Adipocyte (in vitro differentiated cells): ENCODE results near the gene DMXL2.
"Not testable (repeated sequence)": the region's sequence is repeated elsewhere in the genome, so short reads cannot be mapped to it uniquely, and the experiment has no call there.

Source experiments
- DNase-seq: peaks from one replicate; pipeline ENCODE4 v3.0.0-alpha.2; 2015; ENCODE audit warnings: low read depth
- H3K27me3 ChIP-seq: replicated peaks from 2 replicates; pipeline ENCODE4 v1.7.0; 2013; ENCODE audit warnings: mild to moderate bottlenecking, low read length, moderate library complexity; ENCODE audit not compliant: control insufficient read depth, insufficient read depth
- H3K36me3 ChIP-seq: 2 replicates; pipeline ENCODE4 v1.7.0; 2013; ENCODE audit warnings: low read length, mild to moderate bottlenecking, moderate library complexity; ENCODE audit not compliant: control insufficient read depth, insufficient read depth, severe bottlenecking
- H3K4me1 ChIP-seq: 2 replicates; pipeline ENCODE4 v1.7.0; 2013; ENCODE audit warnings: mild to moderate bottlenecking, low read length, moderate library complexity; ENCODE audit not compliant: control insufficient read depth, insufficient read depth
- H3K4me3 ChIP-seq: 2 replicates; pipeline ENCODE4 v1.7.0; 2013; ENCODE audit warnings: mild to moderate bottlenecking, low read length, moderate library complexity
- H3K9ac ChIP-seq: 2 replicates; pipeline ENCODE4 v1.7.0; 2013; ENCODE audit warnings: mild to moderate bottlenecking, low read length, moderate library complexity
- H3K9me3 ChIP-seq: 2 replicates; pipeline ENCODE4 v1.7.0; 2013; ENCODE audit warnings: mild to moderate bottlenecking, low read length, moderate library complexity; ENCODE audit not compliant: control insufficient read depth

The DMXL2 gene

GRCh38 chr15:51622604-51623370 is at the start of gene DMXL2:
Gene DMXL2, minus strand, starts transcription at chr15:51622771. Its CDS starts 226 bp downstream, at chr15:51622545.
- Histone ChIP-seq H3K27me3 (no peaks in the 10 kb centered on the region), H3K9ac (peak within 1 kb of the TSS; percentile 89), H3K4me3 (peak within 1 kb of the TSS; percentile 91), H3K36me3 (no peaks in the 10 kb centered on the region), H3K9me3 (no peaks in the 10 kb centered on the region), H3K4me1 (peaks cover 19% of the 10 kb centered on the region)
- DNase-seq = peak; percentile 92

GRCh38 chr15:51672155-51672687 is 49.6 kb upstream of the DMXL2 start:
- H3K27me3 ChIP-seq = peaks cover 21% of the 10 kb centered on the region
- no peak overlapping the region for H3K9ac ChIP-seq
- no peak overlapping the region for H3K4me3 ChIP-seq
- H3K9me3 ChIP-seq = no peaks in the 10 kb centered on the region
- no peaks in the 10 kb centered on the region for H3K36me3 ChIP-seq
- DNase-seq = no peak
- no peaks in the 10 kb centered on the region for H3K4me1 ChIP-seq

- no peaks in the 10 kb centered on the region for H3K36me3 ChIP-seq
- H3K9me3 ChIP-seq = no peaks in the 10 kb centered on the region
- no peak overlapping the region for H3K4me3 ChIP-seq
- no peaks in the 10 kb centered on the region for H3K4me1 ChIP-seq
- no peak overlapping the region for H3K9ac ChIP-seq
- H3K27me3 ChIP-seq = peaks cover 12% of the 10 kb centered on the region
- no peak for DNase-seq
Observed at GRCh38 chr15:51669381-51669780, 46.8 kb upstream of the DMXL2 start.

- Histone ChIP-seq H3K27me3 (peaks cover 7% of the 10 kb centered on the region), H3K4me1 (no peaks in the 10 kb centered on the region), H3K36me3 (no peaks in the 10 kb centered on the region), H3K4me3 (no peak overlapping the region), H3K9ac (no peak overlapping the region), H3K9me3 (no peaks in the 10 kb centered on the region)
- DNase-seq = no peak
Observed at GRCh38 chr15:51668446-51668845, 45.9 kb upstream of the DMXL2 start.

GRCh38 chr15:51667478-51667877 is 44.9 kb upstream of the DMXL2 start:
- Histone ChIP-seq H3K9me3 (no peaks in the 10 kb centered on the region), H3K36me3 (no peaks in the 10 kb centered on the region), H3K9ac (no peak overlapping the region), H3K4me1 (no peaks in the 10 kb centered on the region), H3K4me3 (no peak overlapping the region), H3K27me3 (peaks cover 7% of the 10 kb centered on the region)
- DNase-seq = no peak

GRCh38 chr15:51661072-51661471 is 38.5 kb upstream of the DMXL2 start:
- Histone ChIP-seq H3K36me3 (no peaks in the 10 kb centered on the region), H3K4me1 (no peaks in the 10 kb centered on the region), H3K9ac (no peak overlapping the region), H3K4me3 (no peak overlapping the region), H3K9me3 (no peaks in the 10 kb centered on the region), H3K27me3 (no peaks in the 10 kb centered on the region)
- DNase-seq = no peak

GRCh38 chr15:51658664-51659063 is 36.1 kb upstream of the DMXL2 start:
- no peaks in the 10 kb centered on the region for H3K36me3 ChIP-seq
- H3K9me3 ChIP-seq = no peaks in the 10 kb centered on the region
- no peak for DNase-seq
- H3K4me3 ChIP-seq = no peak overlapping the region
- no peaks in the 10 kb centered on the region for H3K27me3 ChIP-seq
- no peak overlapping the region for H3K9ac ChIP-seq
- no peaks in the 10 kb centered on the region for H3K4me1 ChIP-seq

- H3K27me3 ChIP-seq, H3K9ac ChIP-seq, DNase-seq, H3K9me3 ChIP-seq, H3K4me1 ChIP-seq, H3K36me3 ChIP-seq, H3K4me3 ChIP-seq: not testable (repeated sequence)
Observed at GRCh38 chr15:51655401-51656057, 33.0 kb upstream of the DMXL2 start.

GRCh38 chr15:51652084-51652668 is 29.6 kb upstream of the DMXL2 start:
- H3K27me3 ChIP-seq = no peaks in the 10 kb centered on the region
- no peaks in the 10 kb centered on the region for H3K36me3 ChIP-seq
- no peak overlapping the region for H3K4me3 ChIP-seq
- H3K4me1 ChIP-seq = no peaks in the 10 kb centered on the region
- DNase-seq = no peak
- no peaks in the 10 kb centered on the region for H3K9me3 ChIP-seq
- H3K9ac ChIP-seq = no peak overlapping the region

- Histone ChIP-seq H3K36me3 (no peaks in the 10 kb centered on the region), H3K4me1 (no peaks in the 10 kb centered on the region), H3K27me3 (no peaks in the 10 kb centered on the region), H3K9ac (no peak overlapping the region), H3K4me3 (no peak overlapping the region), H3K9me3 (no peaks in the 10 kb centered on the region)
- peak; percentile 89 for DNase-seq
Observed at GRCh38 chr15:51649659-51650521, 27.3 kb upstream of the DMXL2 start.

GRCh38 chr15:51648643-51649042 is 26.1 kb upstream of the DMXL2 start:
- not testable (repeated sequence) for H3K9ac ChIP-seq, H3K36me3 ChIP-seq, DNase-seq, H3K27me3 ChIP-seq, H3K9me3 ChIP-seq, H3K4me1 ChIP-seq, H3K4me3 ChIP-seq
